ENCODE measurements around the gene NCEH1. TPM values are rescaled to one million over a fixed set of nuclear protein-coding genes. Genes with fewer than 3 reads are reported as not detected.

Gene NCEH1
- total and polyA plus RNA-seq, 10 of the 15 experiments (the other 5 are each of a cell fraction or from before 2014, with no cell fraction given), result 1.8 to 8.1 (median 4.5) TPM

GRCh38 chr3:172585954-172586353 lies 124.9 kb downstream of the NCEH1 start:
- H3K9ac ChIP-seq (ENCODE audit: control insufficient read depth, insufficient read depth, low read length), result no peak overlapping the region
- no peak for TF ChIP-seq HDGF (IDR thresholded peaks at IDR 0.05)
- TF ChIP-seq RAD51 (IDR thresholded peaks at IDR 0.05), result no peak
- TF ChIP-seq NRF1 (conservative IDR thresholded peaks at IDR 0.05; ENCODE audit: low read depth, low read length), result no peak
- TF ChIP-seq NR2F1 (conservative IDR thresholded peaks at IDR 0.05), result no peak
- WGBS (ENCODE audit: insufficient coverage, insufficient replicate concordance, low lambda C conversion rate, missing lambda C conversion rate), result 88% methylated on average over 4 of the region's 4 CpGs
- BruUV-seq (replicated peaks), result no TSS peak
- in situ Hi-C loops (cut with MboI), result no loop called here
- POLR2A ChIA-PET, result interaction anchor here (0.6 kb wide), 1 partner anchor 82 kb away, joined by 6 read pairs; no protein-coding TSS in a partner anchor
- no peak overlapping the region for H3K4me2 ChIP-seq (ENCODE audit: control insufficient read depth, insufficient read depth)
- H3K4me3 ChIP-seq, result no peak overlapping the region
- no peak overlapping the region for H3K27ac ChIP-seq (ENCODE audit: control insufficient read depth, insufficient read depth)
- H3K27me3 ChIP-seq (replicated peaks in 1 of 2; ENCODE audit: control insufficient read depth in 2 of 2, insufficient read depth in 2 of 2, low read length in 1 of 2), result no peaks in the 10 kb centered on the region
- peaks cover 14% of the 10 kb centered on the region for H3K9me3 ChIP-seq (replicated peaks; ENCODE audit: control insufficient read depth, insufficient read depth, low read length)
- DNase-seq (ENCODE audit: low read depth, low spot score), result no peak
- no peak for ATAC-seq
- H3K4me1 ChIP-seq (ENCODE audit: control insufficient read depth, insufficient read depth, low read length), result peaks cover 10% of the 10 kb centered on the region
- RAD21 ChIA-PET (ENCODE audit: unreplicated experiment), result interaction anchor here (1.0 to 1.2 kb wide), 2 partner anchors 9 to 57 kb away, joined by 3 to 5 read pairs; no protein-coding TSS in a partner anchor
- no peak overlapping the region for H2AFZ ChIP-seq (ENCODE audit: control insufficient read depth, low read depth, low read length)
- FAIRE-seq, result no peak
- CTCF ChIA-PET, result interaction anchor here (0.6 to 1.8 kb wide), 6 partner anchors 10 to 985 kb away, joined by 3 to 11 read pairs (median 3); no protein-coding TSS in a partner anchor
- H3K79me2 ChIP-seq (ENCODE audit: control insufficient read depth, insufficient read depth, low read length), result no peaks in the 10 kb centered on the region
- H4K20me1 ChIP-seq (ENCODE audit: control insufficient read depth, insufficient read depth), result no peaks in the 10 kb centered on the region
- H3K36me3 ChIP-seq (ENCODE audit: control insufficient read depth in 2 of 2, insufficient read depth in 2 of 2, low read length in 1 of 2), result no peaks in the 10 kb centered on the region
- intact Hi-C loops (cut with micrococcal nuclease; ENCODE audit: unreplicated experiment), result no loop called here
- SMC1A ChIA-PET (ENCODE audit: uncharacterized antibody, unreplicated experiment), result interaction anchor here (0.8 to 1.8 kb wide), 3 partner anchors 10 to 69 kb away, joined by 3 to 14 read pairs (median 3); no protein-coding TSS in a partner anchor

- H3K4me1 ChIP-seq (ENCODE audit: control insufficient read depth, insufficient read depth, low read length), result peaks cover 27% of the 10 kb centered on the region
- no peak for ATAC-seq
- H4K20me1 ChIP-seq (ENCODE audit: control insufficient read depth, insufficient read depth), result no peaks in the 10 kb centered on the region
- POLR2A ChIA-PET, result interaction anchor here (0.6 to 2.5 kb wide), 2 partner anchors 12 to 54 kb away, joined by 3 to 11 read pairs; no protein-coding TSS in a partner anchor
- H3K79me2 ChIP-seq (ENCODE audit: control insufficient read depth, insufficient read depth, low read length), result no peaks in the 10 kb centered on the region
- H3K9me3 ChIP-seq (replicated peaks; ENCODE audit: control insufficient read depth, insufficient read depth, low read length), result no peaks in the 10 kb centered on the region; the same call in 2 of the 3 replicates
- BruUV-seq (replicated peaks), result no TSS peak
- WGBS (ENCODE audit: insufficient coverage, insufficient replicate concordance, low lambda C conversion rate, missing lambda C conversion rate), result 91% methylated on average over 1 of the region's 1 CpG
- intact Hi-C loops (cut with micrococcal nuclease; ENCODE audit: unreplicated experiment) (loop anchor here (1.0 kb wide), 1 partner anchor 10 kb away; no protein-coding TSS in a partner anchor), in situ Hi-C loops (cut with MboI) (no loop called here)
- CTCF ChIA-PET, result interaction anchor here (0.6 to 2.7 kb wide), 4 partner anchors 9 to 60 kb away, joined by 3 to 19 read pairs (median 3); no protein-coding TSS in a partner anchor
- H3K27ac ChIP-seq (ENCODE audit: control insufficient read depth, insufficient read depth), result no peak overlapping the region
- DNase-seq (ENCODE audit: low read depth, low spot score), result no peak
- H2AFZ ChIP-seq (ENCODE audit: control insufficient read depth, low read depth, low read length), result no peak overlapping the region
- no peaks in the 10 kb centered on the region for H3K27me3 ChIP-seq (replicated peaks in 1 of 2; ENCODE audit: control insufficient read depth in 2 of 2, insufficient read depth in 2 of 2, low read length in 1 of 2)
- SMC1A ChIA-PET (ENCODE audit: uncharacterized antibody, unreplicated experiment), result interaction anchor here (0.6 to 7.9 kb wide), 3 partner anchors 11 to 89 kb away, joined by 3 to 78 read pairs (median 8); no protein-coding TSS in a partner anchor
- no peak overlapping the region for H3K4me3 ChIP-seq
- no peak overlapping the region for H3K4me2 ChIP-seq (ENCODE audit: control insufficient read depth, insufficient read depth)
- RAD21 ChIA-PET (ENCODE audit: unreplicated experiment), result interaction anchor here (1.0 to 2.0 kb wide), 2 partner anchors 9 to 13 kb away, joined by 3 to 9 read pairs; no protein-coding TSS in a partner anchor
- FAIRE-seq, result no peak
- no peak overlapping the region for H3K9ac ChIP-seq (ENCODE audit: control insufficient read depth, insufficient read depth, low read length)
- H3K36me3 ChIP-seq (ENCODE audit: control insufficient read depth in 2 of 2, insufficient read depth in 2 of 2, low read length in 1 of 2), result no peaks in the 10 kb centered on the region
- TF ChIP-seq SIX5 (IDR thresholded peaks at IDR 0.05; ENCODE audit: low read depth, low read length, severe bottlenecking), result no peak
- TF ChIP-seq STAT1 (conservative IDR thresholded peaks at IDR 0.05), result no peak
- no peak for TF ChIP-seq ZNF24 (IDR thresholded peaks at IDR 0.05)
- TF ChIP-seq KLF5 (IDR thresholded peaks at IDR 0.05; ENCODE audit: partially characterized antibody), result no peak
- TF ChIP-seq PML (IDR thresholded peaks at IDR 0.05; ENCODE audit: low read length), result no peak
- no peak for TF ChIP-seq LARP7 (IDR thresholded peaks at IDR 0.05)
- TF ChIP-seq SREBF1 (IDR thresholded peaks at IDR 0.05; ENCODE audit: low read length), result no peak
- no peak for TF ChIP-seq RFX5 (IDR thresholded peaks at IDR 0.05; ENCODE audit: low read depth, low read length)
- TF ChIP-seq TBL1XR1 (IDR thresholded peaks at IDR 0.05; ENCODE audit: low read depth, low read length), result no peak
- no peak for TF ChIP-seq CUX1 (IDR thresholded peaks at IDR 0.05; ENCODE audit: insufficient replicate concordance, low read depth, low read length)
Measured at GRCh38 chr3:172582712-172583111, 128.2 kb downstream of the NCEH1 start.
